Measurements from ENCODE around the gene WDFY3. TPM values are rescaled to one million over a fixed set of nuclear protein-coding genes. Genes with fewer than 3 reads are reported as not detected.

The WDFY3 gene
- total and polyA plus RNA-seq, 9 of the 15 experiments (the other 6 are each of a cell fraction or from before 2014, with no cell fraction given): 0.58 to 13.5 (median 9.4) TPM

DNA sequence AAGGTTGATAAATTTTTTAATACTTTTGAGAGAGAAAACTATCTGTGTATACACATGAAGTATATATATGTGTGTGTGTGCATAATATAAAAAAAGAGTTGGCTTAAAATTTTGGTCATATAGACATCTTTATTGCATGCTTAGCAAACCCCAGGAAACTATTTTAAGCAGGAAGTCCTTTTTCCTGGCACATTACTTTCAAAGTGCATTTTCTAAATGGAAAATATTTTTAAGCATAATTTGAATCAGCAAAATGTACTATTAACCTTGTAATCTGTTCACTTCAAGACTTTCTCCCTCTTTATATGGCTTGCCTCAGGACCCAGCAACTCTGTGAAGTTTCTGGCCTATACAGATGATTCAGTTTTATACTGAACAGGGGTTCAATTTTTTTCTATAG lies 277.3 kb downstream of the WDFY3 start:
- no peak for TF ChIP-seq ZNF253 (CRISPR knock-in tag; conservative IDR thresholded peaks at IDR 0.05)
- TF ChIP-seq LARP7 (IDR thresholded peaks at IDR 0.05): no peak
- TF ChIP-seq FOXK1 (CRISPR knock-in tag; IDR thresholded peaks at IDR 0.05; ENCODE audit: borderline replicate concordance): no peak
- ChIA-PET POLR2A (no interaction called here), CTCF (ENCODE audit: low intra/inter-chr PET ratio) (no interaction called here)
- Histone ChIP-seq H2AFZ (ENCODE audit: low read depth, low read length) (no peak overlapping the region), H3K9me1 (ENCODE audit: control insufficient read depth, insufficient read depth, low read length) (no peaks in the 10 kb centered on the region), H3K79me2 (ENCODE audit: control insufficient read depth, insufficient read depth, low read length) (no peaks in the 10 kb centered on the region), H3K9me3 (replicated peaks; ENCODE audit: control insufficient read depth, insufficient read depth, low read depth, low read length) (no peaks in the 10 kb centered on the region), H3K27me3 (ENCODE audit: control insufficient read depth in 2 of 2, insufficient read depth in 2 of 2, low read length in 2 of 2) (no peaks in the 10 kb centered on the region), H3K36me3 (ENCODE audit: control insufficient read depth, insufficient read depth, low read length) (no peaks in the 10 kb centered on the region), H3K4me3 (no peak overlapping the region), H3K4me1 (replicated peaks in 1 of 2; ENCODE audit: control insufficient read depth in 2 of 2, insufficient read depth in 2 of 2, low read length in 2 of 2) (no peaks in the 10 kb centered on the region; a peak in 2 of 5 replicates), H3K9ac (ENCODE audit: insufficient read depth in 1 of 2, low read depth in 2 of 2, low read length in 2 of 2) (no peak overlapping the region), H3K27ac (ENCODE audit: extremely low read depth, low read depth, low read length) (no peak overlapping the region), H3K4me2 (ENCODE audit: insufficient read depth, low read length) (no peak overlapping the region), H4K20me1 (replicated peaks; ENCODE audit: control insufficient read depth, insufficient read depth, low read length) (no peaks in the 10 kb centered on the region)
- ATAC-seq: no peak
- BruUV-seq (replicated peaks): no TSS peak
- in situ Hi-C loops (cut with MboI) (no loop called here), intact Hi-C loops (cut with micrococcal nuclease) (no loop called here)
- no peak for DNase-seq (ENCODE audit: extremely low read depth in 1 of 4, low spot score in 3 of 4)
- FAIRE-seq: no peak

DNA sequence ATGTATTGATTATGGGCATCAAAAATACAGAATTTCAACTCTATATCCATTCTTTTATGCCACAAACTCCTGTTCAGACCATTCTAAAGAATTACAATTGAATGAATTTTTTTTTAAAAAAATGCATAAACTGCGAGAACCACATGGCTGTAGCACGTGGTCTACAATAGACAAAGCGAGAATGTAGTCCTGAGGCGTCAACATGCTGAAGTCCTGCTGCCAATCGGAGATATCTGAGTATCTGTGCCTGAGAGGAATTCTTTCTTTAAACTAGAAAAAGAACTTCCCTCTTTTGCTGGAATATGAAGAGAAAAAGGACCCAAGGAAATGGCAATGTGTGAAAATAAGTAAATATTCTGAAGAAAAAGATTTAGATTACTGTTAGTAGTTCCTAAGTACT lies 277.9 kb downstream of the WDFY3 start:
- H3K9me3 ChIP-seq (replicated peaks; ENCODE audit: control insufficient read depth, insufficient read depth, low read depth, low read length): no peaks in the 10 kb centered on the region
- in situ Hi-C loops (cut with MboI): no loop called here
- no peaks in the 10 kb centered on the region; a peak in 2 of 5 replicates for H3K4me1 ChIP-seq (replicated peaks in 1 of 2; ENCODE audit: control insufficient read depth in 2 of 2, insufficient read depth in 2 of 2, low read length in 2 of 2)
- ATAC-seq: no peak
- intact Hi-C loops (cut with micrococcal nuclease): no loop called here
- ChIA-PET POLR2A (no interaction called here), CTCF (ENCODE audit: low intra/inter-chr PET ratio) (no interaction called here)
- no peak overlapping the region for H3K4me3 ChIP-seq
- BruUV-seq (replicated peaks): no TSS peak
- H3K9ac ChIP-seq (ENCODE audit: insufficient read depth in 1 of 2, low read depth in 2 of 2, low read length in 2 of 2): no peak overlapping the region
- H3K79me2 ChIP-seq (ENCODE audit: control insufficient read depth, insufficient read depth, low read length): no peaks in the 10 kb centered on the region
- no peak for DNase-seq (ENCODE audit: extremely low read depth in 1 of 4, low spot score in 3 of 4)
- no peaks in the 10 kb centered on the region for H4K20me1 ChIP-seq (replicated peaks; ENCODE audit: control insufficient read depth, insufficient read depth, low read length)
- 29% methylated on average over 5 of the region's 5 CpGs for WGBS (ENCODE audit: insufficient coverage, low coverage, missing lambda C conversion rate)
- H3K9me1 ChIP-seq (ENCODE audit: control insufficient read depth, insufficient read depth, low read length): no peaks in the 10 kb centered on the region
- no peak overlapping the region for H3K27ac ChIP-seq (ENCODE audit: extremely low read depth, low read depth, low read length)
- no peaks in the 10 kb centered on the region for H3K36me3 ChIP-seq (ENCODE audit: control insufficient read depth, insufficient read depth, low read length)
- H2AFZ ChIP-seq (ENCODE audit: low read depth, low read length): no peak overlapping the region
- no peak for FAIRE-seq
- H3K27me3 ChIP-seq (ENCODE audit: control insufficient read depth in 2 of 2, insufficient read depth in 2 of 2, low read length in 2 of 2): no peaks in the 10 kb centered on the region
- no peak overlapping the region for H3K4me2 ChIP-seq (ENCODE audit: insufficient read depth, low read length)
- no peak for TF ChIP-seq DMBX1 (CRISPR knock-in tag; IDR thresholded peaks at IDR 0.05; ENCODE audit: borderline replicate concordance)
- TF ChIP-seq NBN (IDR thresholded peaks at IDR 0.05; ENCODE audit: low read depth): no peak
- TF ChIP-seq HLTF (IDR thresholded peaks at IDR 0.05): no peak
- TF ChIP-seq L3MBTL2 (IDR thresholded peaks at IDR 0.05): peak; percentile 57
- no peak for TF ChIP-seq ZNF124 (CRISPR knock-in tag; IDR thresholded peaks at IDR 0.05)
